Choroid plexus epithelial cell (primary cell): ENCODE measurements around the gene PNKD.

Source experiments
- DNase-seq: peaks from one replicate; pipeline ENCODE4 v3.0.0-alpha.2; 2010; ENCODE audit warnings: low read depth
- H3K4me3 ChIP-seq: 2 replicates; pipeline ENCODE4 v1.5.1; 2011; ENCODE audit warnings: low read depth, mild to moderate bottlenecking, control low read depth, low read length, moderate library complexity
- CTCF ChIP-seq: conservative IDR thresholded peaks from 2 replicates; pipeline ENCODE4 v1.5.1; 2011; ENCODE audit warnings: low read depth, mild to moderate bottlenecking, control low read depth, inconsistent platforms, low read length, moderate library complexity

The PNKD gene

DNA sequence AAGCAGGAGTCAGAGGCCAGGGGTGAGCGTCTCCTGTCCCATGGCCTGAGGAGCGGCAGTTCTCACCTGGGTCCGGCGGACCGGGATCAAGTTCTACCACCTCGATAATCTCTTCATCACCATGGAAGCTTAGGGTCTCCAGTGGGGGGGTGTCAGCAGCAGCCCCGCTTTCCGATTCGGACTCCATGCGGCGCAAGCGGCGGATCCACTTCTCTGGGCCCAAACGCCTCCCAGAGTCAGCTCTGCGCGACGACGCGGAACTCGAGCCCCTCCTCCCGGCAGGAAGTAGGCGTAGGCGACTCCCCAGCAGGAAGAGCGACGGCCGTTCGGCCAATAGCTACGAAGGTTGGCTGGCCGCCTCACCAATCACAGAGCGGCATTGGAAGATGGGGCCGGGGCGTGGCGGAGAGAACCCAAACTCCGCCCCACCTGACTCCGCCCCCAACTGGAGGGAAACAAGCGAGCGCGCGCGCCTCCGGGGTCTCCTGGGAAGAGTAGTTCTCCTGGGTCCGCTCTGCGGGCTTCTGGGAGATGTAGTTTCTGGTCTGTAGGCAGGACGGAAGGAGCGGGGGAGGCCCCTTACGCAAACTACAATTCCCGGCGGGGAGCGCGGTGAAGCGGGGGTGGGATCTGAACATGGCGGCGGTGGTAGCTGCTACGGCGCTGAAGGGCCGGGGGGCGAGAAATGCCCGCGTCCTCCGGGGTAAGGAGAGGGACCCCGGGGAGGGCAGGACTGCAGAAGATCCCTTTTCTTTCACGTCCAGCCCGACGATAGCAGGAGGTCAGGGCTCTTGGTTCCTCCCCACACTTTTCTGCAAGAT lies at the start of gene PNKD, which contains the start of gene AAMP:
TSS of gene PNKD (plus strand) at position 620 of the 821 bp plus-strand sequence. CDS start at position 637, 17 bp downstream.
TSS of gene AAMP (minus strand) at position 238 of the 821 bp plus-strand sequence. CDS start at position 187, 51 bp downstream.
- peak within 1 kb of the TSS; percentile 94 for H3K4me3 ChIP-seq
- DNase-seq = peak; percentile 100
- peak; percentile 29 for TF ChIP-seq CTCF

DNA sequence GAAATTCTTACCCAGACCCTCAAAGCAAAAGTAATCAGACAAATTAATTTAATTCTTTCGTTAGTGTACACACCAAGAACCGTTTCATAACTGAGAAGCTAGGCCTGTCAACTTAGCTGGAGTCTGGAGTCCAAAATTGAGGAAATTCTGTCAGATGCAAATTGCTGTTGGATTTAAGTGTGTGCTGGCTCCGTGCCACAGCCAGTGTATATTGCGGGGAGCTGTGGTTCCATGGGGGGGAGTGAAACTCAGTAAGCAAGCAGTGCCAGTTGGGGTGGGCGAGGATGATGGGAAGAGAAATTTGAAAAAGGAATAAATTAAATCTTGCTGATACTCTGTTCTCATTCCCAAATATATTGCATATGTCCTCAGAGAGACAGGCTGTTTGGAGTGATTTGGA lies 49.3 kb upstream of the PNKD start:
- no peak for TF ChIP-seq CTCF
- no peak overlapping the region for H3K4me3 ChIP-seq
- DNase-seq = no peak

DNA sequence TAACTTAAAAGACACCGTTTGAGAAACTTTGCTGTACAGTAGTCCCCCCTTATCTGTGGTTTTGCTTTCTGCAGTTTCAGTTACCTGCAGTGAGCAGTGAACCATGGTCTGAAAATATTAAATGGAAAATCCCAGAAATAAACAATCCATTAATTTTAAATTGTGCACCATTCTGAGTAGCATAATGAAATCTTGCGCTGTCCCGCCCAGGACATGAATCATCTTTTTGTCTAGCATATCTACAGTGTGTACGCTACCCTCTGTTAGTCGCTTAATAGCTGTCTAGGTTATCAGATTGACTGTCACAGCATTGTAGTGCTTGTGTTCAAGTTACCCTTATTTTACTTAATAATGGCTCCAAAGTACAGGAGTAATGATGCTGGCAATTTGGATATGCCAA lies 47.3 kb upstream of the PNKD start:
- no peak for TF ChIP-seq CTCF
- H3K4me3 ChIP-seq = no peak overlapping the region
- no peak for DNase-seq

DNA sequence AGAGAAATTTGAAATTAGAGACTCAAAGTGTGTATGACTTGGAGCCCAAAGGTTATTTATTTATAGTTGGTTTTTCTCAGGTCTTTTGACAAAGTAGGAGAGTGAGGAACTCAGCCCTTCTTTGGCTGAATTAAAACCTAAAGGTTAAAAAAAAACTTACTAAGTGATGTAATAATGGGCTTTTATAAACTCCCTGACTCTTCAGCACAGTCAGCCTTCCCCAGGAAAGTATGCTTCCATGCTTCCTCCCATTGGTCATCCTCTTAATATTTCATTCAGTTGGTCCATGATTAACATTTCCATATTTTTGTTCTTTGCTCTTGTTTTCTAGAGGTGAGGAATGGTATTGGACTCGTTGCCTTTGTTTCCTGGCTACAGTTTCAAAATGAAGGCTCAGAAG lies 46.1 kb upstream of the PNKD start:
- TF ChIP-seq CTCF = no peak
- DNase-seq = peak; percentile 29
- H3K4me3 ChIP-seq = no peak overlapping the region

GRCh38 chr2:218226903-218227302 lies 43.4 kb upstream of the PNKD start:
- no peak overlapping the region for H3K4me3 ChIP-seq
- no peak for TF ChIP-seq CTCF
- no peak for DNase-seq

- no peak overlapping the region for H3K4me3 ChIP-seq
Observed at GRCh38 chr2:218228366-218229090, 41.8 kb upstream of the PNKD start.

More at GRCh38 chr2:218228366-218229090, 41.8 kb upstream of the PNKD start:
- DNase-seq = peak; percentile 27
- no peak for TF ChIP-seq CTCF
